ENCODE measurements around the gene SEC61A2. TPM values are rescaled to one million over a fixed set of nuclear protein-coding genes. Genes with fewer than 3 reads are reported as not detected.

SEC61A2 gene
- total and polyA plus RNA-seq, 2 experiments from 2014 or later, result 8.7 to 17.6 TPM

DNA sequence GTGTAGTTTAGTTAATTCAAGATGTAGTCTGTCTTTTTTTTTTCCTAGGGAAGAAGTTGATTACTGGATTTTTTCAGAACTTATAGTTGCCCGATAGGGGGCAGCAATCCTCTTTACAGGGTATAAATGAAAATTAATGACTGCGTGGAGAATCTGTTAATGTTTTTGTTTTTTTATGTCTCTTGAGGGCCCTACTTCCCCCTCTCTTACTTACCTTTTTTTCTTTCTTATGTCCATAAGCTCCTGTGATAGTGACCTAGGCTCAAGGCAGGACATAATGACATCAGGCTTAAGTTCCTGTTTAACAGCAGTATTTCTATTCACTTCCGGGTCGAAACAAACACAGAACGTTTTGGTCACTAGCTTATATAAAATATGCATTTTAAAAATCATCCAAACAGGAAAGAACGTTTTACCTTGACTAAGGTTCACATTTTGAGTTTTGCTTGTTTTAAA, 85.3 kb downstream of the SEC61A2 start (continued):
- TF ChIP-seq, protein P1, sequence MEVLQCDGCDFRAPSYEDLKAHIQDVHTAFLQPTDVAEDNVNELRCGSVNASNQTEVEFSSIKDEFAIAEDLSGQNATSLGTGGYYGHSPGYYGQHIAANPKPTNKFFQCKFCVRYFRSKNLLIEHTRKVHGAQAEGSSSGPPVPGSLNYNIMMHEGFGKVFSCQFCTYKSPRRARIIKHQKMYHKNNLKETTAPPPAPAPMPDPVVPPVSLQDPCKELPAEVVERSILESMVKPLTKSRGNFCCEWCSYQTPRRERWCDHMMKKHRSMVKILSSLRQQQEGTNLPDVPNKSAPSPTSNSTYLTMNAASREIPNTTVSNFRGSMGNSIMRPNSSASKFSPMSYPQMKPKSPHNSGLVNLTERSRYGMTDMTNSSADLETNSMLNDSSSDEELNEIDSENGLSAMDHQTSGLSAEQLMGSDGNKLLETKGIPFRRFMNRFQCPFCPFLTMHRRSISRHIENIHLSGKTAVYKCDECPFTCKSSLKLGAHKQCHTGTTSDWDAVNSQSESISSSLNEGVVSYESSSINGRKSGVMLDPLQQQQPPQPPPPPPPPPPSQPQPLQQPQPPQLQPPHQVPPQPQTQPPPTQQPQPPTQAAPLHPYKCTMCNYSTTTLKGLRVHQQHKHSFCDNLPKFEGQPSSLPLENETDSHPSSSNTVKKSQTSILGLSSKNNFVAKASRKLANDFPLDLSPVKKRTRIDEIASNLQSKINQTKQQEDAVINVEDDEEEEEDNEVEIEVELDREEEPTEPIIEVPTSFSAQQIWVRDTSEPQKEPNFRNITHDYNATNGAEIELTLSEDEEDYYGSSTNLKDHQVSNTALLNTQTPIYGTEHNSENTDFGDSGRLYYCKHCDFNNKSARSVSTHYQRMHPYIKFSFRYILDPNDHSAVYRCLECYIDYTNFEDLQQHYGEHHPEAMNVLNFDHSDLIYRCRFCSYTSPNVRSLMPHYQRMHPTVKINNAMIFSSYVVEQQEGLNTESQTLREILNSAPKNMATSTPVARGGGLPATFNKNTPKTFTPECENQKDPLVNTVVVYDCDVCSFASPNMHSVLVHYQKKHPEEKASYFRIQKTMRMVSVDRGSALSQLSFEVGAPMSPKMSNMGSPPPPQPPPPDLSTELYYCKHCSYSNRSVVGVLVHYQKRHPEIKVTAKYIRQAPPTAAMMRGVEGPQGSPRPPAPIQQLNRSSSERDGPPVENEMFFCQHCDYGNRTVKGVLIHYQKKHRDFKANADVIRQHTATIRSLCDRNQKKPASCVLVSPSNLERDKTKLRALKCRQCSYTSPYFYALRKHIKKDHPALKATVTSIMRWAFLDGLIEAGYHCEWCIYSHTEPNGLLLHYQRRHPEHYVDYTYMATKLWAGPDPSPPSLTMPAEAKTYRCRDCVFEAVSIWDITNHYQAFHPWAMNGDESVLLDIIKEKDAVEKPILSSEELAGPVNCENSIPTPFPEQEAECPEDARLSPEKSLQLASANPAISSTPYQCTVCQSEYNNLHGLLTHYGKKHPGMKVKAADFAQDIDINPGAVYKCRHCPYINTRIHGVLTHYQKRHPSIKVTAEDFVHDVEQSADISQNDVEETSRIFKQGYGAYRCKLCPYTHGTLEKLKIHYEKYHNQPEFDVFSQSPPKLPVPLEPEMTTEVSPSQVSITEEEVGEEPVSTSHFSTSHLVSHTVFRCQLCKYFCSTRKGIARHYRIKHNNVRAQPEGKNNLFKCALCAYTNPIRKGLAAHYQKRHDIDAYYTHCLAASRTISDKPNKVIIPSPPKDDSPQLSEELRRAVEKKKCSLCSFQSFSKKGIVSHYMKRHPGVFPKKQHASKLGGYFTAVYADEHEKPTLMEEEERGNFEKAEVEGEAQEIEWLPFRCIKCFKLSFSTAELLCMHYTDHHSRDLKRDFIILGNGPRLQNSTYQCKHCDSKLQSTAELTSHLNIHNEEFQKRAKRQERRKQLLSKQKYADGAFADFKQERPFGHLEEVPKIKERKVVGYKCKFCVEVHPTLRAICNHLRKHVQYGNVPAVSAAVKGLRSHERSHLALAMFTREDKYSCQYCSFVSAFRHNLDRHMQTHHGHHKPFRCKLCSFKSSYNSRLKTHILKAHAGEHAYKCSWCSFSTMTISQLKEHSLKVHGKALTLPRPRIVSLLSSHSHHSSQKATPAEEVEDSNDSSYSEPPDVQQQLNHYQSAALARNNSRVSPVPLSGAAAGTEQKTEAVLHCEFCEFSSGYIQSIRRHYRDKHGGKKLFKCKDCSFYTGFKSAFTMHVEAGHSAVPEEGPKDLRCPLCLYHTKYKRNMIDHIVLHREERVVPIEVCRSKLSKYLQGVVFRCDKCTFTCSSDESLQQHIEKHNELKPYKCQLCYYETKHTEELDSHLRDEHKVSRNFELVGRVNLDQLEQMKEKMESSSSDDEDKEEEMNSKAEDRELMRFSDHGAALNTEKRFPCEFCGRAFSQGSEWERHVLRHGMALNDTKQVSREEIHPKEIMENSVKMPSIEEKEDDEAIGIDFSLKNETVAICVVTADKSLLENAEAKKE (CRISPR knock-in tag; IDR thresholded peaks at IDR 0.05), result no peak

MicroRNAs within 50 kb of the gene (microRNA counts, 767-probe panel; counts per million panel counts)
- not detected for microRNA hsa-miR-548ak

Small RNA genes lying within 50 kb of the gene (microRNA-seq; reads per million reads assigned to microRNA genes)
- gene MIR548AK, result not detected

Small RNA genes lying within 50 kb of the gene (small RNA-seq; reads per million reads assigned to genes)
- not detected for gene MIR548AK (ENCODE audit: low replicate concordance)
- not detected for gene RNU6-88P (ENCODE audit: low replicate concordance)

Other genes starting within 250 kb of the SEC61A2 start
- 23.6 and 29.0 TPM in 2 replicates for gene UPF2, start 86.9 kb upstream of the SEC61A2 start, total RNA-seq (2014; rRNA removed; shearing (Covaris generic))
- gene UPF2, start 86.9 kb upstream of the SEC61A2 start, polyA plus RNA-seq (2016; fragmentation: Nextera tagmentation; extraction: Ambion mirVana), result 72.0 and 78.5 TPM in 2 replicates
- gene DHTKD1, start 60.7 kb upstream of the SEC61A2 start, total RNA-seq (2014; rRNA removed; shearing (Covaris generic)), result 40.4 and 63.9 TPM in 2 replicates
- gene DHTKD1, start 60.7 kb upstream of the SEC61A2 start, polyA plus RNA-seq (2016; fragmentation: Nextera tagmentation; extraction: Ambion mirVana), result 18.0 and 20.2 TPM in 2 replicates
- 94.3 and 107 TPM in 2 replicates for gene NUDT5, start 66.2 kb downstream of the SEC61A2 start, total RNA-seq (2014; rRNA removed; shearing (Covaris generic))
- 254 and 255 TPM in 2 replicates for gene NUDT5, start 66.2 kb downstream of the SEC61A2 start, polyA plus RNA-seq (2016; fragmentation: Nextera tagmentation; extraction: Ambion mirVana)
- gene CDC123, start 66.5 kb downstream of the SEC61A2 start, total RNA-seq (2014; rRNA removed; shearing (Covaris generic)), result 158 and 175 TPM in 2 replicates
- gene CDC123, start 66.5 kb downstream of the SEC61A2 start, polyA plus RNA-seq (2016; fragmentation: Nextera tagmentation; extraction: Ambion mirVana), result 164 and 179 TPM in 2 replicates
- 3.3 and 7.2 TPM in 2 replicates for gene CAMK1D, start 219.9 kb downstream of the SEC61A2 start, total RNA-seq (2014; rRNA removed; shearing (Covaris generic))
- gene CAMK1D, start 219.9 kb downstream of the SEC61A2 start, polyA plus RNA-seq (2016; fragmentation: Nextera tagmentation; extraction: Ambion mirVana), result 4.6 TPM in 2 replicates

Data from GM23338 (cell line).